Natural killer cell (primary cell): ENCODE results near the gene HDLBP. TPM values are rescaled to one million over a fixed set of nuclear protein-coding genes. Genes with fewer than 3 reads are reported as not detected.
A peak's percentile ranks its signal among the peaks of the same experiment; 100 is the strongest.

Experiments
- ATAC-seq, 3 donors: fragments of 150-1000 bp in 2 of 3; fragments of 200-7000 bp in 1 of 3; cut with Tn5 transposase; 1 replicate in 1 of 3; 2 replicates in 2 of 3; pipeline ENCODE4 v1.10.0; 2021; ENCODE audit warnings: mild to moderate bottlenecking in 2 of 3, moderate library complexity in 2 of 3
- DNase-seq, 2 donors: peaks; one replicate each; pipeline versions ENCODE4 v3.0.0 to v3.0.0-alpha.2; 2013 to 2021; ENCODE audit warnings: mixed read lengths in 1 of 2
- H3K27ac ChIP-seq: one replicate; pipeline ENCODE4 v1.5.1; 2013; ENCODE audit warnings: mild to moderate bottlenecking, low read length
- H3K27me3 ChIP-seq: one replicate; pipeline ENCODE4 v1.6.1; 2013; ENCODE audit warnings: low read length; ENCODE audit not compliant: control insufficient read depth, insufficient read depth
- H3K36me3 ChIP-seq: one replicate; pipeline ENCODE4 v1.6.1; 2013; ENCODE audit warnings: low read length; ENCODE audit not compliant: control insufficient read depth, insufficient read depth
- H3K4me1 ChIP-seq: one replicate; pipeline ENCODE4 v1.6.1; 2013; ENCODE audit warnings: low read length; ENCODE audit not compliant: control insufficient read depth, insufficient read depth
- H3K4me3 ChIP-seq: one replicate; pipeline ENCODE4 v1.5.1; 2013; ENCODE audit warnings: low read length
- H3K9me3 ChIP-seq: one replicate; pipeline ENCODE4 v1.6.1; 2013; ENCODE audit warnings: low read length; ENCODE audit not compliant: control insufficient read depth, insufficient read depth
- H3K27ac Mint-ChIP-seq, 2 donors: one replicate each; pipeline ENCODE4 v1.8.0; 2022; ENCODE audit warnings: mild to moderate bottlenecking in 2 of 2, mixed read lengths in 2 of 2, moderate library complexity in 1 of 2
- H3K27me3 Mint-ChIP-seq, 2 donors: one replicate each; pipeline ENCODE4 v1.8.0; 2022; ENCODE audit warnings: low read depth in 2 of 2, mixed read lengths in 2 of 2
- H3K36me3 Mint-ChIP-seq: one replicate; pipeline ENCODE4 v1.8.0; 2022; ENCODE audit warnings: mixed read lengths
- H3K4me1 Mint-ChIP-seq, 2 donors: one replicate each; pipeline ENCODE4 v1.8.0; 2022; ENCODE audit warnings: mixed read lengths in 2 of 2
- H3K4me3 Mint-ChIP-seq: one replicate; pipeline ENCODE4 v1.8.0; 2022; ENCODE audit warnings: mild to moderate bottlenecking, moderate library complexity, mixed read lengths
- H3K9me3 Mint-ChIP-seq, 2 donors: one replicate each; pipeline ENCODE4 v1.8.0; 2022; ENCODE audit warnings: mixed read lengths in 2 of 2
- CTCF ChIP-seq: fragments of 200-600 bp; IDR thresholded peaks from one replicate; pipeline ENCODE4 v1.8.0; 2022; ENCODE audit warnings: antibody characterized with exemption
- whole genome bisulfite sequencing: methylation state at CpG from one replicate; pipeline ENCODE4 v1.1.7; 2013; ENCODE audit warnings: missing lambda C conversion rate; ENCODE audit not compliant: insufficient coverage; 5-methylcytosine and 5-hydroxymethylcytosine counted together
- intact Hi-C: fragments of 100-400 bp; cut with micrococcal nuclease; formaldehyde crosslinking; loops from one replicate; pipeline ENCODE4 v1.14.2; 2022
- total RNA-seq, 4 donors: library from RNA; stranded (reverse); fragments of 120-200 nt in 1 of 4; gene quantifications; one replicate each; pipeline versions ENCODE4 v1.2.3 to v1.2.4, GENCODE V29; 2013 to 2022

HDLBP gene
- total RNA-seq, 3 donors from 2014 or later (not counting 1 experiment from before 2014, with no cell fraction given), result 170 to 200 (median 177) TPM

GRCh38 chr2:241352227-241352626, 36.8 kb upstream of the HDLBP start:
- Mint-ChIP-seq H3K36me3 (peaks cover 19% of the 10 kb centered on the region), H3K4me3 (no peak overlapping the region), H3K9me3 (no peaks in the 10 kb centered on the region), H3K27ac (no peak overlapping the region), H3K27me3 (no peaks in the 10 kb centered on the region), H3K4me1 (peaks cover 5 to 13% of the 10 kb centered on the region in 2 donors)
- peaks cover 12% of the 10 kb centered on the region for H3K4me1 ChIP-seq
- intact Hi-C loops, result loop anchor here (10.0 kb wide), 1 partner anchor 533 kb away; no protein-coding TSS in a partner anchor
- no peaks in the 10 kb centered on the region for H3K9me3 ChIP-seq
- no peak overlapping the region for H3K4me3 ChIP-seq
- H3K27me3 ChIP-seq, result no peaks in the 10 kb centered on the region
- DNase-seq (no peak), ATAC-seq (no peak)
- TF ChIP-seq CTCF, result no peak
- WGBS, result 100% methylated on average over 1 of the region's 3 CpGs
- no peak overlapping the region for H3K27ac ChIP-seq
- H3K36me3 ChIP-seq, result peaks cover 57% of the 10 kb centered on the region

GRCh38 chr2:241351640-241352031, 36.2 kb upstream of the HDLBP start:
- Mint-ChIP-seq H3K27ac (no peak overlapping the region), H3K9me3 (no peaks in the 10 kb centered on the region), H3K36me3 (peaks cover 19% of the 10 kb centered on the region), H3K4me3 (no peak overlapping the region), H3K4me1 (peaks cover 0 to 7% of the 10 kb centered on the region in 2 donors), H3K27me3 (no peaks in the 10 kb centered on the region)
- no peak overlapping the region for H3K4me3 ChIP-seq
- intact Hi-C loops, result loop anchor here (10.0 kb wide), 1 partner anchor 533 kb away; no protein-coding TSS in a partner anchor
- TF ChIP-seq CTCF, result no peak
- ATAC-seq (no peak), DNase-seq (no peak)
- peaks cover 62% of the 10 kb centered on the region for H3K36me3 ChIP-seq
- H3K27me3 ChIP-seq, result no peaks in the 10 kb centered on the region
- WGBS, result 84% methylated on average over 2 of the region's 3 CpGs
- no peak overlapping the region for H3K27ac ChIP-seq
- H3K4me1 ChIP-seq, result peaks cover 7% of the 10 kb centered on the region
- no peaks in the 10 kb centered on the region for H3K9me3 ChIP-seq

GRCh38 chr2:241350878-241351639, 35.6 kb upstream of the HDLBP start:
- TF ChIP-seq CTCF, result no peak
- H3K27me3 Mint-ChIP-seq, result no peaks in the 10 kb centered on the region
- H3K36me3 ChIP-seq, result peaks cover 67% of the 10 kb centered on the region
- peaks cover 19% of the 10 kb centered on the region for H3K36me3 Mint-ChIP-seq
- H3K27ac ChIP-seq, result no peak overlapping the region
- no peak overlapping the region for H3K4me3 Mint-ChIP-seq
- H3K27me3 ChIP-seq, result no peaks in the 10 kb centered on the region
- ATAC-seq, result no peak
- no peak overlapping the region for H3K4me3 ChIP-seq
- H3K27ac Mint-ChIP-seq, result peak overlapping the region in 1 of 2 donors; percentile 23
- intact Hi-C loops, result loop anchor here (10.0 kb wide), 1 partner anchor 534 kb away; no protein-coding TSS in a partner anchor
- no peaks in the 10 kb centered on the region for H3K9me3 Mint-ChIP-seq
- peaks cover 0 to 4% of the 10 kb centered on the region in 2 donors for H3K4me1 Mint-ChIP-seq
- 98% methylated on average over 7 of the region's 9 CpGs for WGBS
- no peak for DNase-seq
- H3K4me1 ChIP-seq, result peaks cover 4% of the 10 kb centered on the region
- H3K9me3 ChIP-seq, result no peaks in the 10 kb centered on the region
